Tibial artery (tissue), 4 donors: ENCODE measurements around the gene COL18A1.

Source experiments
- DNase-seq, 2 donors: peaks; one replicate each; pipeline ENCODE4 v3.0.0-alpha.2; 2019
- H3K27ac ChIP-seq, 2 donors: fragments of 200-600 bp; sonication (generic) in 1 of 2; 1 replicate in 1 of 2; 2 replicates in 1 of 2; pipeline ENCODE4 v1.5.1; 2018 to 2019; ENCODE audit warnings: mild to moderate bottlenecking in 1 of 2
- H3K27me3 ChIP-seq, 2 donors: fragments of 200-600 bp; sonication (generic) in 1 of 2; one replicate each; pipeline versions ENCODE4 v1.5.1 to v1.6.0; 2016 to 2019
- H3K36me3 ChIP-seq, 3 donors: fragments of 200-600 bp; sonication (generic) in 2 of 3; one replicate each; pipeline ENCODE4 v1.5.1; 2016 to 2019; ENCODE audit warnings: mild to moderate bottlenecking in 2 of 3
- H3K4me1 ChIP-seq, 4 donors: fragments of 200-600 bp; sonication (generic) in 2 of 4; 1 replicate in 3 of 4; 2 replicates in 1 of 4; pipeline ENCODE4 v1.5.1; 2016 to 2019
- H3K4me3 ChIP-seq, 2 donors: fragments of 200-600 bp; sonication (generic) in 1 of 2; 1 replicate in 1 of 2; 2 replicates in 1 of 2; pipeline ENCODE4 v1.5.1; 2018 to 2019; ENCODE audit warnings: mild to moderate bottlenecking in 2 of 2
- H3K9me3 ChIP-seq, 3 donors: fragments of 200-600 bp; sonication (generic) in 1 of 3; one replicate each; pipeline ENCODE4 v1.5.1; 2016 to 2019
- intact Hi-C: fragments of 100-400 bp; cut with DNase I; formaldehyde crosslinking; loops from one replicate; pipeline ENCODE4 v1.15.0; 2023; ENCODE audit warnings: low total_unique reads
- TF ChIP-seq, protein P1 (sequence below), 2 experiments: fragments of 200-600 bp in 1 of 2; fragments of 450-650 bp in 1 of 2; IDR thresholded peaks; one replicate each; pipeline ENCODE4 v1.5.1; 2017 to 2019; ENCODE audit warnings: antibody characterized with exemption in 2 of 2, mild to moderate bottlenecking in 1 of 2, moderate library complexity in 1 of 2

COL18A1 gene

DNA sequence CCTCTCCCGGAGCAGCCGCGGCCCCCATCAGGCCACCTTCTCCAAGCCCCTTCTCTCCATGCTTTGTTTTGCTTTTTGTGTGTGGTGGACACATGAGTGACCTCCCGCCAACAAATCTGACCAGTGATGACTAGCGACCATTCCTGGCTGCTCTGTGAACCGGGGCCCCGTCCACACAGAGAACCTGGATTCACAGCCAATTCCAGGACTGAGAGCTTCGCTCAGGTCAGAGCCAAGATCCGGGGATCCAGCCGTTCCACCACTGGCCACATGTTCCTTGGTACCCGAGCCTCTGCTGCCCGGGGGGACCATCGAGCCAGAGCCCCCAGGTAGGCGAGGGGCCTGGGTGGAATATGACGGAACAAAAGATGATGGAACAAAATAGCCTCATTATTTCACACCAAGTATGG is 46.7 kb upstream of the COL18A1 start:
- H3K9me3 ChIP-seq, result no peaks in the 10 kb centered on the region
- peaks cover 0 to 9% (median 2%) of the 10 kb centered on the region in 4 donors for H3K4me1 ChIP-seq
- intact Hi-C loops, result no loop called here
- TF ChIP-seq, protein P1, sequence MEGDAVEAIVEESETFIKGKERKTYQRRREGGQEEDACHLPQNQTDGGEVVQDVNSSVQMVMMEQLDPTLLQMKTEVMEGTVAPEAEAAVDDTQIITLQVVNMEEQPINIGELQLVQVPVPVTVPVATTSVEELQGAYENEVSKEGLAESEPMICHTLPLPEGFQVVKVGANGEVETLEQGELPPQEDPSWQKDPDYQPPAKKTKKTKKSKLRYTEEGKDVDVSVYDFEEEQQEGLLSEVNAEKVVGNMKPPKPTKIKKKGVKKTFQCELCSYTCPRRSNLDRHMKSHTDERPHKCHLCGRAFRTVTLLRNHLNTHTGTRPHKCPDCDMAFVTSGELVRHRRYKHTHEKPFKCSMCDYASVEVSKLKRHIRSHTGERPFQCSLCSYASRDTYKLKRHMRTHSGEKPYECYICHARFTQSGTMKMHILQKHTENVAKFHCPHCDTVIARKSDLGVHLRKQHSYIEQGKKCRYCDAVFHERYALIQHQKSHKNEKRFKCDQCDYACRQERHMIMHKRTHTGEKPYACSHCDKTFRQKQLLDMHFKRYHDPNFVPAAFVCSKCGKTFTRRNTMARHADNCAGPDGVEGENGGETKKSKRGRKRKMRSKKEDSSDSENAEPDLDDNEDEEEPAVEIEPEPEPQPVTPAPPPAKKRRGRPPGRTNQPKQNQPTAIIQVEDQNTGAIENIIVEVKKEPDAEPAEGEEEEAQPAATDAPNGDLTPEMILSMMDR (IDR thresholded peaks at IDR 0.05), result no peak
- DNase-seq, result no peak
- no peaks in the 10 kb centered on the region for H3K27me3 ChIP-seq
- H3K4me3 ChIP-seq, result no peak overlapping the region
- H3K27ac ChIP-seq, result peak overlapping the region in 1 of 2 donors; percentile 31
- no peaks in the 10 kb centered on the region for H3K36me3 ChIP-seq

DNA sequence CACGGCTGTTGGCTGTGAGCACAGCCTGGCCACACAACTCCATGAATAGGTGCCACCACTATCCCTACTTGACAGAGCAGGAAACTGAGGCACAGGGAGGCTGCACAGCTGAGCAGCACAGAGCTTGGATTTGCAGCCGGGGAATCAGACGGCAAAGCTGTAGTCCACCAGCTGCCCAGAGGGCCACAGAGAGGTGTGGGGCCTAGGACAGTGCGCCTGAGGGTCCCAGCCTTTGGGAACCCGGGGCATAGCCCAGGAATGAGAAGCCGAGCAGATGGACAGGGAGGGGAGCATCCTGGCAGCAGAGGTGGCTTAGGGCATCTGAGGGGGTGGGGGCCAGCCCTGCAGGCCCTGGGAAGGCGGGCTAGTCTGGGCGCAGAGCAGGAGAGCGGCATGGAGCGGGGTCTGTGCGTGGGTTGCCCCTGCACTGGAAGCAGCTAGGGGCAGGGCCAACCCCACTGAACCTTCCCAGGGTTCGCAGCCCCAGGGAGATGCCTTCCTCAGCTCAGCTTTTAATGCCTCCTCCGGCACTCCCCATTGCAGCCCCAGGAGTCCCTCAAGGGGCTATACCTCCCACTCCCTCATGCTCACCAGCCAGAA is 46.2 kb upstream of the COL18A1 start:
- H3K9me3 ChIP-seq, result no peaks in the 10 kb centered on the region
- H3K36me3 ChIP-seq, result no peaks in the 10 kb centered on the region
- no peak for DNase-seq
- TF ChIP-seq, protein P1 (IDR thresholded peaks at IDR 0.05), result no peak
- H3K4me1 ChIP-seq, result peaks cover 0 to 14% (median 7%) of the 10 kb centered on the region in 4 donors
- no peak overlapping the region for H3K4me3 ChIP-seq
- H3K27me3 ChIP-seq, result no peaks in the 10 kb centered on the region
- intact Hi-C loops, result no loop called here
- peak overlapping the region in 1 of 2 donors; percentile 31 for H3K27ac ChIP-seq

DNA sequence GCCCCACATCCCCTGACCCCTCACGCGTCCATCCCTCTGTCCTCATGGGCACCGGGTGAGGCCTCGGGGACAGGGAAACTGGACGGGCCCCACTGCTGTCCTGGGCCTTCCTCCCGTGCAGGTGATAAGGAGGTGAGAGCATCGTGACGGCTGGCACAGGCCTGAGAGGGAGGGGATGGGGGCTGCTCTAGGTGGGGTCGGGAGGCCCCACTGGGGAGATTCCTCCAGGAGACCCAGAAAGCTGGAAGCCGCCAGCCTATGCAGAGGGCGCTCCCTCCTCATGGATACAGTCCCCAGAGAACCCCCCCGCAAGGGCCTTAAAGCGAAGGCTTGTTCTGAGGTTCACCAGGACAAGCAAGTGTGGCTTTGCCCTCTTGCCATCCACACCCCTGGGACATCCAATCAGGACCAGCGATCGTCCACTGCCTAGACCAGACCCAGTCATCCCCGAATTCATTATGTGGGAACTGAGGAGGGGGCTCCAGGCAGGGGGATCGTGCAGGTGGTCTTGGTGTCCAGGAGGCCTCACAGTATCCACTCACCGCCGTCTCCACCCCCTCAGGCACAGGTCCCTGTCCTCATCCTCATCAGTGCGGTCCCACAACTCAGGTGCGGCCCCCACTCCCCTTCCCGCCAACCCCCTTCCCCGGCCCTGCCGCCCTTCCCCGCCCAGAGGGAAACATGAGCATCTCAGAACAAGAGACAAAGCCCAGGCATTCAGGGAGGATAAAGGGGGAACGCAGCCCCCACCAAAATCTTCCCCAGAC is 45.3 kb upstream of the COL18A1 start:
- Histone ChIP-seq H3K4me3 (no peak overlapping the region), H3K36me3 (no peaks in the 10 kb centered on the region), H3K27ac (no peak overlapping the region), H3K9me3 (no peaks in the 10 kb centered on the region), H3K4me1 (peaks cover 0 to 20% (median 13%) of the 10 kb centered on the region in 4 donors), H3K27me3 (no peaks in the 10 kb centered on the region)
- intact Hi-C loops, result no loop called here
- TF ChIP-seq, protein P1 (IDR thresholded peaks at IDR 0.05), result no peak
- DNase-seq, result no peak

DNA sequence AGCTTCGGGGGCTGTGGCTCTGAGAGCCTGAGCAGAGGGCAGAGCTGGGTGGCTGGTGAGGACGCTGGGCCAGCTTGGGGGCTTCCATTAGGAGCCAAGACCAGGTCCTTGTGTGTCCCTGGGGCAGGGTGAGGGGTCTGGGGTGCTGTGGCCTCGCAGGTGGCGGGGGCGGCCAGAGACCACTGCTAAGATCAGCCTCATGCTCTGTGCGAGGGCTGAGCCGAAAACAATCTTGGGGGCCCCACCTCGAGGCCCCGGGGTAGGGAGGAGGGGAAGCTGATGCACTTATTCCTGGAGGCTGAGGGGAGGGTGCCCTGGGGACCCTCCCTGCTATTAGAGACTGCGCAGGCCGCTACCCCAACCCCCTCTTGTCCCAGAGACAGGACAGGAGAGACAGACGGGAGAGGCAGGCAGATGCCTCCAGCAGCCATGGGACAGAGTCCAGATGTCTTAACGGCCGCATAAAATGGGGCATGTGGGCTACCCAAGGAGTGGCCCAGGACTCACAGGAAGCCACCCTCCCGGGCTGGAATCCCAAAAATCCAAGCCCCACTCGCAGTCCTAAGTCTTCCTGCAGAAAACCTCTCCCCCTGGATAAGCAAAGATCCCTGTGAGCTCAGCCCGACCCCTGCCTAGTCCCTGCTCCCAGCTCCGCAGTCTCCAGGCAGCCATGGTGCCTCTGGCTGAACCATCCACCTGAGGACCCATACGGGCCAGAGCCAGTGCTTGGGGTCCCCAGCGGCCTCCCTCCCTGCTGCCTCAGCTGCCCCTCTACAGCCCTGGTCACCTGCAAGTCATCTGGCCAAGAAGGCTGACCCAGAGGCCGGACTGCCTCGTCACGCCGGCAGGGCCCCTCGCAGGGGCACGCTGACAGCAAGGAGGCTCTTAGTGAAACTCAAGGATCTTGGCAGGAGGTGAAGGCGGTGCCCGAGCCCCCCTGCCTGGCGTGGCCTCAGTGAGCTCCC is 43.6 kb upstream of the COL18A1 start:
- no peaks in the 10 kb centered on the region for H3K36me3 ChIP-seq
- H3K9me3 ChIP-seq, result no peaks in the 10 kb centered on the region
- DNase-seq, result no peak
- peak overlapping the region; percentile 93 to 98 for H3K27ac ChIP-seq
- H3K4me3 ChIP-seq, result no peak overlapping the region
- intact Hi-C loops, result no loop called here
- TF ChIP-seq, protein P1 (IDR thresholded peaks at IDR 0.05), result no peak
- H3K4me1 ChIP-seq, result peaks cover 0 to 37% (median 27%) of the 10 kb centered on the region in 4 donors
- no peaks in the 10 kb centered on the region for H3K27me3 ChIP-seq

DNA sequence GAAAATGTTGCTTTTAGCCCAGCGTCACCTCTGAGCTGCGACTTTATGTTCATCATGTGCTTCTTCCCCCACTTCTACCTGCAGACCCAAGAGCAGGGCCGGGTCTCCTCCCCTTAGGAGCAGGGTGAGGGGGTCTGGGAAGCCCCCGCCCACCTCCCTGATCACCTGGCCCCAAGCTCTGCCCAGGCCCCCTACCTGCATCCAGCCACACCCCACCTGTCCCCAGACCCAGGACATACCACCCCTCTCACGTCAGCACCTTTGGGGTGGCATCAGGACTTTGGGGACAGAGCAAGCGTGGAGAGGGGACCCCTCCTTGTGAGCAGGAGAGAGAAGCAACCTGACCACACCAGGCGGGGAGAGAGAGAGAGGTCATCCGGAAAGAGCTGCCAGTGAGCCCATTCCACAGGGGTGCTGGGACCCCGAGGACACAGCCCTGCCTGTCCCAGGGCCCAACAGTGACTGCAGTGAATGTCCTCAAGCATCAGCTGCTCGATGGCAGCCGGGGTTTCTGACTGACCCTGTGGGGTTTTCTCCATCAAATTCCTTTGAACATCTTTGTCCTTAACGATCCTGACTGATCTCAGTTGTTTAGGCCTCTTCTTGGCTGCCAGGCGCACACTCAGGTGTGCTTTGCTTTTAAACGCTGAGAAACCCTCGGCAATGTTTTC is 42.8 kb upstream of the COL18A1 start:
- H3K4me1 ChIP-seq, result peaks cover 0 to 46% (median 35%) of the 10 kb centered on the region in 4 donors

More for the DNA sequence above, 42.8 kb upstream of the COL18A1 start:
- peak overlapping the region; percentile 93 to 98 for H3K27ac ChIP-seq
- no peaks in the 10 kb centered on the region for H3K36me3 ChIP-seq
- H3K4me3 ChIP-seq, result no peak overlapping the region
- H3K27me3 ChIP-seq, result no peaks in the 10 kb centered on the region
- no peak for DNase-seq
- TF ChIP-seq, protein P1 (IDR thresholded peaks at IDR 0.05), result no peak
- H3K9me3 ChIP-seq, result no peaks in the 10 kb centered on the region
- intact Hi-C loops, result no loop called here
